Measurements from ENCODE around the gene REV3L. TPM values are rescaled to one million over a fixed set of nuclear protein-coding genes. Genes with fewer than 3 reads are reported as not detected.

REV3L gene
- total and polyA plus RNA-seq, 2 of the 8 experiments (the other 6 are each of a cell fraction or from before 2014, with no cell fraction given), result 2.1 to 6.6 TPM

DNA sequence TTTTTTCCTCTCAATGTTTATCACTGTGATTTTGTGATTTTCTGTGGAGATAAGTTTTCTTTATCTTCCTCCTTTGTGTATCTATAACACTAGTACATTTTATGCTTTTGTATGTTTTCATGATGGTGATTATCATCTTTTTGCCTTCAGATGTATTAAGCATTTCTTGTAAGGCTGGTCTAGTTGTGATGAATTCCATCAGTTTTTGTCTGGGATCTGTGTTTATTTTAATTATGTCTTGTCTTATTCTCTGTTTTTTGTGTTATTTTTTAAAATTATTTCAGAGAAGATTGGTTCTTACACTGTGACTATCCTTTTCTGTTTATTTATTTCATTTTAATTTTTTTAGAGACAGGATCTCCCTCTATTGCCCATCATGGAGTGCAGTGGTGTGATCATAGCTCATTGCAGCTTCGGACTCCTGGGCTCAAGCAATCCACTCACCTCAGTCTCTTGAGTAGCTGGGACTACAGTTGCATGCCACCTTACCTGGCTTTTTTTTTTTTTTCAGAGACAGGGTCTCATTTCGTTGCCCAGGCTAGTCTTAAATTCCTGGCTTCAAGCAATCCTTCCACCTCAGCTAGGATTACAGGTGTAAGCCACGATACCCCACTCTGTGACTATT, 208.3 kb downstream of the REV3L start:
- ChIA-PET CTCF (ENCODE audit: partially characterized antibody) (no interaction called here), POLR2A (ENCODE audit: partially characterized antibody) (no interaction called here)
- no peak overlapping the region for H4K91ac ChIP-seq (replicated peaks; ENCODE audit: insufficient read length, low read length)
- no peak overlapping the region for H3K4ac ChIP-seq (replicated peaks; ENCODE audit: insufficient read length, low read depth, low read length)
- H4K5ac ChIP-seq (ENCODE audit: insufficient read length, low read depth, low read length), result no peak overlapping the region
- H3K4me3 ChIP-seq (ENCODE audit: extremely low read depth in 1 of 4, insufficient read depth in 2 of 4, low read depth in 3 of 4, low read length in 4 of 4), result no peak overlapping the region
- no peak overlapping the region for H4K8ac ChIP-seq (ENCODE audit: extremely low read depth, insufficient read depth, low read length)
- no peak overlapping the region for H3K56ac ChIP-seq (replicated peaks; ENCODE audit: insufficient read length, low read depth, low read length)
- no peak overlapping the region for H2AK5ac ChIP-seq (ENCODE audit: low read depth, low read length)
- no peaks in the 10 kb centered on the region for H3K23me2 ChIP-seq (ENCODE audit: low read depth, low read length)
- H3K79me1 ChIP-seq (ENCODE audit: low read depth, low read length), result no peaks in the 10 kb centered on the region
- no peaks in the 10 kb centered on the region for H3K4me1 ChIP-seq (replicated peaks in 1 of 4; ENCODE audit: control insufficient read depth in 3 of 4, insufficient read depth in 4 of 4, low read length in 3 of 4)
- H3K23ac ChIP-seq (ENCODE audit: insufficient read length), result no peak overlapping the region
- no peaks in the 10 kb centered on the region; a peak in 1 of 4 replicates for H3K9me3 ChIP-seq (ENCODE audit: insufficient read depth in 2 of 2, low read depth in 1 of 2, low read length in 1 of 2)
- H3K27me3 ChIP-seq (replicated peaks in 1 of 4; ENCODE audit: control insufficient read depth in 3 of 4, extremely low read depth in 1 of 4, insufficient read depth in 3 of 4, low read length in 3 of 4), result no peaks in the 10 kb centered on the region
- H3K27ac ChIP-seq (ENCODE audit: low read depth, low read length), result no peak overlapping the region
- no peak overlapping the region for H2BK12ac ChIP-seq (ENCODE audit: low read depth, low read length)
- no peak overlapping the region for H3K4me2 ChIP-seq (ENCODE audit: insufficient read depth in 1 of 2, low read depth in 2 of 2, low read length in 2 of 2)
- no peak for FAIRE-seq
- H3K14ac ChIP-seq (ENCODE audit: insufficient read length), result no peak overlapping the region
- H2BK20ac ChIP-seq (ENCODE audit: low read length), result no peak overlapping the region
- DNase-seq (ENCODE audit: low read depth in 1 of 2, low spot score in 2 of 2), result no peak
- no peak overlapping the region for H2BK120ac ChIP-seq (replicated peaks; ENCODE audit: low read depth, low read length)
- H2AFZ ChIP-seq (ENCODE audit: low read length), result no peak overlapping the region
- H2BK15ac ChIP-seq (ENCODE audit: low read length), result no peak overlapping the region
- H3K36me3 ChIP-seq (ENCODE audit: control insufficient read depth in 2 of 4, insufficient read depth in 4 of 4, low read length in 3 of 4), result peaks cover 2 to 50% (median 13%) of the 10 kb centered on the region in 4 experiments; a peak in 5 of 8 replicates
- no peak overlapping the region for H3K18ac ChIP-seq (ENCODE audit: extremely low read depth, low read length)
- WGBS, 2 experiments (ENCODE audit: extremely low coverage in 1 of 2, insufficient coverage in 1 of 2, insufficient read length in 1 of 2, insufficient replicate concordance in 2 of 2, low coverage in 1 of 2, low lambda C conversion rate in 2 of 2, missing lambda C conversion rate in 1 of 2), result 90% methylated on average over 3 of the region's 3 CpGs; no CpG with 5 or more reads in 1 of the 2 experiments
- no peak overlapping the region for H2BK5ac ChIP-seq (ENCODE audit: low read depth, low read length)
- H3K79me2 ChIP-seq (ENCODE audit: control insufficient read depth in 1 of 2, insufficient read depth in 2 of 2, low read length in 2 of 2), result peaks cover 0 to 3% of the 10 kb centered on the region in 2 experiments; a peak in 1 of 4 replicates
- H4K20me1 ChIP-seq (replicated peaks in 1 of 2; ENCODE audit: control insufficient read depth in 1 of 2, insufficient read depth in 2 of 2, low read length in 2 of 2), result no peaks in the 10 kb centered on the region
- no peak overlapping the region for H3K9ac ChIP-seq (replicated peaks in 1 of 4; ENCODE audit: extremely low read depth in 1 of 4, low read depth in 3 of 4, low read length in 3 of 4)
- TF ChIP-seq HDAC2 (IDR thresholded peaks at IDR 0.05; ENCODE audit: borderline replicate concordance in 1 of 2, low read depth in 2 of 2, low read length in 2 of 2), result no peak
- no peak for TF ChIP-seq JUN (IDR thresholded peaks at IDR 0.05; ENCODE audit: low read depth, low read length)
- TF ChIP-seq GTF2F1 (IDR thresholded peaks at IDR 0.05; ENCODE audit: borderline replicate concordance, low read depth, low read length), result no peak
- no peak for TF ChIP-seq SP2 (IDR thresholded peaks at IDR 0.05; ENCODE audit: low read length)
- no peak for TF ChIP-seq TAF1 (IDR thresholded peaks at IDR 0.05; ENCODE audit: low read depth, low read length)
- TF ChIP-seq CBX8 (IDR thresholded peaks at IDR 0.05; ENCODE audit: borderline replicate concordance, low read depth, low read length), result no peak
- TF ChIP-seq, protein P1, sequence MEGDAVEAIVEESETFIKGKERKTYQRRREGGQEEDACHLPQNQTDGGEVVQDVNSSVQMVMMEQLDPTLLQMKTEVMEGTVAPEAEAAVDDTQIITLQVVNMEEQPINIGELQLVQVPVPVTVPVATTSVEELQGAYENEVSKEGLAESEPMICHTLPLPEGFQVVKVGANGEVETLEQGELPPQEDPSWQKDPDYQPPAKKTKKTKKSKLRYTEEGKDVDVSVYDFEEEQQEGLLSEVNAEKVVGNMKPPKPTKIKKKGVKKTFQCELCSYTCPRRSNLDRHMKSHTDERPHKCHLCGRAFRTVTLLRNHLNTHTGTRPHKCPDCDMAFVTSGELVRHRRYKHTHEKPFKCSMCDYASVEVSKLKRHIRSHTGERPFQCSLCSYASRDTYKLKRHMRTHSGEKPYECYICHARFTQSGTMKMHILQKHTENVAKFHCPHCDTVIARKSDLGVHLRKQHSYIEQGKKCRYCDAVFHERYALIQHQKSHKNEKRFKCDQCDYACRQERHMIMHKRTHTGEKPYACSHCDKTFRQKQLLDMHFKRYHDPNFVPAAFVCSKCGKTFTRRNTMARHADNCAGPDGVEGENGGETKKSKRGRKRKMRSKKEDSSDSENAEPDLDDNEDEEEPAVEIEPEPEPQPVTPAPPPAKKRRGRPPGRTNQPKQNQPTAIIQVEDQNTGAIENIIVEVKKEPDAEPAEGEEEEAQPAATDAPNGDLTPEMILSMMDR (IDR thresholded peaks at IDR 0.05; ENCODE audit: control extremely low read depth in 1 of 3, insufficient read depth in 1 of 3, low read depth in 1 of 3, low read length in 3 of 3), result no peak
- no peak for TF ChIP-seq KDM5A (IDR thresholded peaks at IDR 0.05; ENCODE audit: low read length)
- no peak for TF ChIP-seq TBP (IDR thresholded peaks at IDR 0.05; ENCODE audit: low read depth, low read length)
- TF ChIP-seq, protein P2, sequence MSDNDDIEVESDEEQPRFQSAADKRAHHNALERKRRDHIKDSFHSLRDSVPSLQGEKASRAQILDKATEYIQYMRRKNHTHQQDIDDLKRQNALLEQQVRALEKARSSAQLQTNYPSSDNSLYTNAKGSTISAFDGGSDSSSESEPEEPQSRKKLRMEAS (IDR thresholded peaks at IDR 0.05), result no peak
- TF ChIP-seq ZNF274 (IDR thresholded peaks at IDR 0.05; ENCODE audit: borderline replicate concordance, extremely low read depth, low read length), result no peak

Measured in H1 (cell line).